ENCODE data around the gene KCNIP4. TPM values are rescaled to one million over a fixed set of nuclear protein-coding genes. Genes with fewer than 3 reads are reported as not detected.

Gene KCNIP4
- polyA plus RNA-seq, 4 donors = 1.3 to 3.7 TPM; not detected in 2

DNA sequence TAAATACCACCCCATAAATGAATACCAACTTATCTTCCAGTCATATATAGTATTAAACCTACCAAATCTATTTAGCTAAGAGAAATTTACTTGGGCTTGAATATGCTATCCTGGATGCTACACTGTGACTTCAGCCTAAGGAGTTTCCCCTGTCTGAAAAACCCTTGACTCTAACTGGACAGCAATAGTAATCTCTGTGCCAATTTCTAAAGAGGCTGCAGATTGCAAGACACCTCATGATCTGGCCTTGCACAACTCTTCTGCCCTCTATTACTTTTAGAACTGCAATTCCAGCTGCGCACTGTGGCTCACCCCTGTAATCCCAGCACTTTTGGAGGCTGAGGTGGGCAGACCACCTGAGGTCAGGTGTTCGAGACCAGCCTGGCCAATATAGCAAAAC lies 371.5 kb downstream of the KCNIP4 start:
- Histone ChIP-seq H3K27ac (ENCODE audit: low read depth in 1 of 3, low read length in 2 of 3) (no peak overlapping the region), H3K36me3 (ENCODE audit: control insufficient read depth in 3 of 3, insufficient read depth in 2 of 3, low read depth in 1 of 3, low read length in 3 of 3) (no peaks in the 10 kb centered on the region), H3K9me3 (ENCODE audit: control insufficient read depth in 2 of 2, insufficient read depth in 1 of 2, low read depth in 1 of 2, low read length in 1 of 2) (no peaks in the 10 kb centered on the region), H3K4me1 (ENCODE audit: control insufficient read depth in 3 of 3, insufficient read depth in 2 of 3, low read depth in 1 of 3, low read length in 2 of 3) (no peaks in the 10 kb centered on the region), H3K4me3 (ENCODE audit: low read depth in 1 of 3, low read length in 3 of 3) (no peak overlapping the region), H3K27me3 (ENCODE audit: control insufficient read depth in 3 of 3, insufficient read depth in 3 of 3, low read length in 3 of 3) (no peaks in the 10 kb centered on the region)
- 81 to 95% (median 90%) methylated on average over 2 of the region's 2 CpGs for WGBS, 3 donors
- no peak for FAIRE-seq
- no peak for DNase-seq

DNA sequence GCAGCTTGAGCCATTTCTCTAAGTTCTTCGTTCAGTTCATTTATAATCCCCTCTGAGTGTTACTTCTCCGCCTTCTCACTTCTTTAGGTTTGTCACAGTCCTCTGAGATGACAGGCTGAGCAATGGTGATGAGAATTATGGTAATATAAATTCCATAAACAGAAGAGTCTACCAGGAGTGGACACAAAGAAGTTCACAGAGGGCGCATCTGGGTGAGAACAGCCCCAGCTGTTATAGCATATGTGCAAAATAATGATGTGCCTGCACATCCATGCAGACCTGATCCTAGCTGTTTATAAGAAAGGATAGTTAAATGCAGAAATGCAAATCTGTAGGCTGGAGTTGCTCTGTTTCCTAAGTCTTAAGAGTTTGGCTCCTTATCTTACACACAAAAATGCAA lies 377.5 kb downstream of the KCNIP4 start:
- Histone ChIP-seq H3K36me3 (ENCODE audit: control insufficient read depth in 3 of 3, insufficient read depth in 2 of 3, low read depth in 1 of 3, low read length in 3 of 3) (no peaks in the 10 kb centered on the region), H3K27ac (ENCODE audit: low read depth in 1 of 3, low read length in 2 of 3) (no peak overlapping the region), H3K9me3 (ENCODE audit: control insufficient read depth in 2 of 2, insufficient read depth in 1 of 2, low read depth in 1 of 2, low read length in 1 of 2) (no peaks in the 10 kb centered on the region), H3K4me3 (ENCODE audit: low read depth in 1 of 3, low read length in 3 of 3) (no peak overlapping the region), H3K4me1 (ENCODE audit: control insufficient read depth in 3 of 3, insufficient read depth in 2 of 3, low read depth in 1 of 3, low read length in 2 of 3) (no peaks in the 10 kb centered on the region), H3K27me3 (ENCODE audit: control insufficient read depth in 3 of 3, insufficient read depth in 3 of 3, low read length in 3 of 3) (no peaks in the 10 kb centered on the region)
- DNase-seq = no peak
- no peak for FAIRE-seq
- WGBS, 3 donors = 65 to 77% (median 66%) methylated on average over 3 of the region's 3 CpGs

DNA sequence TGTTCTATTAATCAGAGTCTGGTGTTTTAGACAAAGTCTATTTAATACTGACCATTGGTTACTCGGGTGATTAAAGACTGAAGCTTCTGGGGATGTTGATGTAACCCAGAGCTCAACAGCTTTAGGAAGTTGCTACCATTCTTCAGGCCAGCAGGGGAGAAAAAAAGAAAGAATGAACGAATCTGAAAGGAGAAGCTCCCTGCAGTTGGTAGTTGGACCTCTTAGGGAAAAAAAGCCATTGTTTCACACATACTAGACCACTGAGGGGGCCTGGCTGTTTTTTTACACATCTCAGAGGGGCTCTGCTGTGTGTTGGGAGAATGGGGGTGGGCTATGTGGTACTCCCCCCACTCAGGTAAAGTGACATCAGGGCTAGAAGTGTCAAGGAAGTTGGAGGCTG lies 378.9 kb downstream of the KCNIP4 start:
- WGBS, 3 donors = 22 to 27% (median 23%) methylated on average over 2 of the region's 2 CpGs
- no peaks in the 10 kb centered on the region for H3K4me1 ChIP-seq (ENCODE audit: control insufficient read depth in 3 of 3, insufficient read depth in 2 of 3, low read depth in 1 of 3, low read length in 2 of 3)
- FAIRE-seq = no peak

DNA sequence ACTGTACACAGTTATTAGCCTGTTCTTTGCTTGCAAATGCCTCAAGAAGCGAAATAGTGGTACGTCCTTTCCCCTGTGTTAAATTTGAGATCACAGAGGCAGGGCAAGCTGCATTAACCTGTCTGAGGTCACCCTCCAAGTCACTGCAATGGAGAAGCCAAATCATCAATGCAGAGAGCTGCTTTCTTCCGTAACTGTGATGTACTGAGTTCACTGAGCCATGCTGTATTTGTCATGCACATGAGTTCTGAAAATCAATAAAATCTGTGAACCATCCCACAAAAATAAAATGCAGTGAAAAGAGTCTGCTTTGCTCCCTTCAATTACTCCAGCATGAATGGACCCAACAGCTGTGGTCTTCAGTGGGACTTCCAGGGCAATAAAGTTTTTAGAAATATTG lies 393.5 kb downstream of the KCNIP4 start:
- Histone ChIP-seq H3K36me3 (ENCODE audit: control insufficient read depth in 3 of 3, insufficient read depth in 2 of 3, low read depth in 1 of 3, low read length in 3 of 3) (no peaks in the 10 kb centered on the region), H3K27me3 (ENCODE audit: control insufficient read depth in 3 of 3, insufficient read depth in 3 of 3, low read length in 3 of 3) (no peaks in the 10 kb centered on the region), H3K27ac (ENCODE audit: low read depth in 1 of 3, low read length in 2 of 3) (no peak overlapping the region), H3K9me3 (ENCODE audit: control insufficient read depth in 2 of 2, insufficient read depth in 1 of 2, low read depth in 1 of 2, low read length in 1 of 2) (no peaks in the 10 kb centered on the region), H3K4me1 (ENCODE audit: control insufficient read depth in 3 of 3, insufficient read depth in 2 of 3, low read depth in 1 of 3, low read length in 2 of 3) (no peaks in the 10 kb centered on the region), H3K4me3 (ENCODE audit: low read depth in 1 of 3, low read length in 3 of 3) (no peak overlapping the region)
- FAIRE-seq = no peak
- 52 to 77% (median 77%) methylated on average over 3 of the region's 3 CpGs for WGBS, 3 donors
- DNase-seq = no peak

More for the DNA sequence above, 378.9 kb downstream of the KCNIP4 start:
- H3K36me3 ChIP-seq (ENCODE audit: control insufficient read depth in 3 of 3, insufficient read depth in 2 of 3, low read depth in 1 of 3, low read length in 3 of 3) = no peaks in the 10 kb centered on the region
- no peaks in the 10 kb centered on the region for H3K27me3 ChIP-seq (ENCODE audit: control insufficient read depth in 3 of 3, insufficient read depth in 3 of 3, low read length in 3 of 3)
- H3K9me3 ChIP-seq (ENCODE audit: control insufficient read depth in 2 of 2, insufficient read depth in 1 of 2, low read depth in 1 of 2, low read length in 1 of 2) = no peaks in the 10 kb centered on the region
- no peak for DNase-seq
- H3K27ac ChIP-seq (ENCODE audit: low read depth in 1 of 3, low read length in 2 of 3) = no peak overlapping the region
- H3K4me3 ChIP-seq (ENCODE audit: low read depth in 1 of 3, low read length in 3 of 3) = no peak overlapping the region

DNA sequence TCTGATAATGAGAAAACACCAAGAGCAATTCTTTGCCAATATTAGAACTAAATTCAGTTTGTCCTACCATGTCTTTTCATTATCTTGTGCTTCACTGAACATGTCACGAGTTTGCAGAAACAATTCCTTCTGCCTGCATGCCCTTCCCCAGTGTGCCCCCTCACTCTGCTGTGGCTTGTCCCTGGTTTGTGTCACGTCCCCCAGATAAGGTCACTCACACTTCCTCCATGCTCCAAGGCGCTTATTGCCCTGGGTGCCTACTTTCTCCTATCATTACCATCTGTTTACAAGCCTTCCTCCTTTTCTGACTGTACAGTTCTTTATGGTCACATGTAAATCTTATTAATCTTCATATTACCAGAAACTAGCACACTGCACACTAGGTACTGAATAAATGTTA lies 394.1 kb downstream of the KCNIP4 start:
- Histone ChIP-seq H3K27ac (ENCODE audit: low read depth in 1 of 3, low read length in 2 of 3) (no peak overlapping the region), H3K4me3 (ENCODE audit: low read depth in 1 of 3, low read length in 3 of 3) (no peak overlapping the region), H3K36me3 (ENCODE audit: control insufficient read depth in 3 of 3, insufficient read depth in 2 of 3, low read depth in 1 of 3, low read length in 3 of 3) (no peaks in the 10 kb centered on the region), H3K4me1 (ENCODE audit: control insufficient read depth in 3 of 3, insufficient read depth in 2 of 3, low read depth in 1 of 3, low read length in 2 of 3) (no peaks in the 10 kb centered on the region), H3K27me3 (ENCODE audit: control insufficient read depth in 3 of 3, insufficient read depth in 3 of 3, low read length in 3 of 3) (no peaks in the 10 kb centered on the region), H3K9me3 (ENCODE audit: control insufficient read depth in 2 of 2, insufficient read depth in 1 of 2, low read depth in 1 of 2, low read length in 1 of 2) (no peaks in the 10 kb centered on the region)
- 24 to 36% (median 25%) methylated on average over 3 of the region's 3 CpGs for WGBS, 3 donors
- FAIRE-seq (no peak), DNase-seq (no peak)

DNA sequence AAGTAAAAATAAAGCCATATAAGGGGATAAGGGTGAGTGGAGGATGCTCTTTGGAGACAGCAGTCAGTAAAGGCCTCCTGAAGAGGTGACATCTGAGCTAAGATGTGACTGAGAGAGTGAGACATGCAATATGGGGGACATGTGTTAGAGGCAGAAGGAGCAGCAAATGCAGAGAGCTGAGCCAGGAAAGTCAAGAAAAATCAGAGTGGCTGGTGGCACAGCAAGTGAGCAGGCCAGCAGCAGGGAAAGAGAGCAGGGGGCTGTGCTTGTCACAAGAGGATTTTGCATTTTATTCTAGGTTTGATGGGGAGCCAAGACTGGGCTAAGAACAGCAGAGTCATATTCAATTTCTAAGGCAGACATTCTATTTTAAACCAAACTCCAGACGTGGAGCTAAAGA lies 394.5 kb downstream of the KCNIP4 start:
- FAIRE-seq = no peak
- WGBS, 3 donors = 38 to 49% (median 41%) methylated on average over 1 of the region's 1 CpG
- Histone ChIP-seq H3K36me3 (ENCODE audit: control insufficient read depth in 3 of 3, insufficient read depth in 2 of 3, low read depth in 1 of 3, low read length in 3 of 3) (no peaks in the 10 kb centered on the region), H3K27ac (ENCODE audit: low read depth in 1 of 3, low read length in 2 of 3) (no peak overlapping the region), H3K9me3 (ENCODE audit: control insufficient read depth in 2 of 2, insufficient read depth in 1 of 2, low read depth in 1 of 2, low read length in 1 of 2) (no peaks in the 10 kb centered on the region), H3K4me1 (ENCODE audit: control insufficient read depth in 3 of 3, insufficient read depth in 2 of 3, low read depth in 1 of 3, low read length in 2 of 3) (no peaks in the 10 kb centered on the region), H3K4me3 (ENCODE audit: low read depth in 1 of 3, low read length in 3 of 3) (no peak overlapping the region), H3K27me3 (ENCODE audit: control insufficient read depth in 3 of 3, insufficient read depth in 3 of 3, low read length in 3 of 3) (no peaks in the 10 kb centered on the region)
- no peak for DNase-seq

DNA sequence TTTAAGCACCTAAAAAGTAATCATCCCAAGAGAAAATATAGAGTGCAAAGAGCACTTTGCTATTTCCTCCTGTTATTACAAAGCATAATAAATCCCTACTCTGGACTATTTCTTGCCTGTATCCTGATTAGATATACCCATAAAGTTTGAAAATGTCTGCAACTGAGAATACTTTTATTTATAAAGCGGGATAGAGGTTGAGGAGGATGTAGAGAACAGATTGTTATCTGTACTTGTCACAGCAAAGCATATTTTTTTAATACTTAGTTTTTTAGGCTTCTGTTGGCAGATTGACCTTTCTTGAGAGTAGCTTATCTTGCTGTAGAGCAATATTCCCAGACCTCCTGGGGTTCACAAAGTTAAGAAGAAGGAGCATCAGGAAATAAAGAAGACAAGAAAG lies 396.1 kb downstream of the KCNIP4 start:
- no peak overlapping the region for H3K27ac ChIP-seq (ENCODE audit: low read depth in 1 of 3, low read length in 2 of 3)
- DNase-seq = no peak
- 35 to 48% (median 42%) methylated on average over 1 of the region's 1 CpG for WGBS, 3 donors
- H3K36me3 ChIP-seq (ENCODE audit: control insufficient read depth in 3 of 3, insufficient read depth in 2 of 3, low read depth in 1 of 3, low read length in 3 of 3) = no peaks in the 10 kb centered on the region
- H3K4me3 ChIP-seq (ENCODE audit: low read depth in 1 of 3, low read length in 3 of 3) = no peak overlapping the region
- H3K4me1 ChIP-seq (ENCODE audit: control insufficient read depth in 3 of 3, insufficient read depth in 2 of 3, low read depth in 1 of 3, low read length in 2 of 3) = no peaks in the 10 kb centered on the region
- H3K9me3 ChIP-seq (ENCODE audit: control insufficient read depth in 2 of 2, insufficient read depth in 1 of 2, low read depth in 1 of 2, low read length in 1 of 2) = no peaks in the 10 kb centered on the region
- FAIRE-seq = no peak
- no peaks in the 10 kb centered on the region for H3K27me3 ChIP-seq (ENCODE audit: control insufficient read depth in 3 of 3, insufficient read depth in 3 of 3, low read length in 3 of 3)

DNA sequence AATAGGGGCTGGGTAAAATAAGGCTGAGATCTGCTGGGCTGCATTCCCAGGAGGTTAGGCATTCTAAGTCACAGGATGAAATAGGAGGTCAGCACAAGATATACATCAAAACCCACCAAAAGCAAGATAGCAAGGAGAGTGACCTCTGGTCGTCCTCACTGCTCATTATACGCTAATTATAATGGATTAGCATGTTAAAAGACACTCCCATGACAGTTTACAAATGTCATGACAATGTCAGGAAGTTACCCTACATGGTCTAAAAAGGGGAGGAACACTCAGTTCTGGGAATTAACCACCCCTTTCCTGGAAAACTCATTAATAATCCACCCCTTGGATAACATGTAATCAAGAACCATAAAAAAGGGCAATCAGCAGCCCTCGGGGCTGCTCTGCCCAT lies 403.6 kb downstream of the KCNIP4 start:
- WGBS, 3 donors = 55 to 58% (median 57%) methylated on average over 3 of the region's 3 CpGs
- Histone ChIP-seq H3K27ac (ENCODE audit: low read depth in 1 of 3, low read length in 2 of 3) (no peak overlapping the region), H3K36me3 (ENCODE audit: control insufficient read depth in 3 of 3, insufficient read depth in 2 of 3, low read depth in 1 of 3, low read length in 3 of 3) (no peaks in the 10 kb centered on the region), H3K9me3 (ENCODE audit: control insufficient read depth in 2 of 2, insufficient read depth in 1 of 2, low read depth in 1 of 2, low read length in 1 of 2) (peaks cover 0 to 2% of the 10 kb centered on the region in 2 donors), H3K27me3 (ENCODE audit: control insufficient read depth in 3 of 3, insufficient read depth in 3 of 3, low read length in 3 of 3) (no peaks in the 10 kb centered on the region), H3K4me1 (ENCODE audit: control insufficient read depth in 3 of 3, insufficient read depth in 2 of 3, low read depth in 1 of 3, low read length in 2 of 3) (no peaks in the 10 kb centered on the region), H3K4me3 (ENCODE audit: low read depth in 1 of 3, low read length in 3 of 3) (no peak overlapping the region)
- FAIRE-seq = no peak
- no peak for DNase-seq

DNA sequence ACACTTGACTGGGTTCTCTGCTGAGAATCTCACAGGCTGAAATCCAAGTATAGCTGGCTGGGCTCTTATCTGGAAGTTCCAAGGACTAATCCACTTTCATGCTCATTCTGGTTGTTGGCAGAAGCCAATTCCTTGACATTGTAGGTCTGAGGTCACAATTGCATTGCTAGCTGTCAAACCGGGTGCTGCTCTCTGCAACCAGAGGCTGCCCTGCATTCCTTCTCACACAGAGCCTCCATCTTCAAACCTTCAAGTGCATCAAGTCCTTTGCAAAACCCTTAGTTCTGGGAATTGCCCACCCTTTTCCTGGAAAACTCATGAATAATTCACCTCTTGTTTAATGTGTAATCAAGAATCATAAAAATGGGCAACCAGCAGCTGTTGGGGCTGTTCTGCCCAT lies 404.2 kb downstream of the KCNIP4 start:
- no peaks in the 10 kb centered on the region for H3K4me1 ChIP-seq (ENCODE audit: control insufficient read depth in 3 of 3, insufficient read depth in 2 of 3, low read depth in 1 of 3, low read length in 2 of 3)
- no peak overlapping the region for H3K4me3 ChIP-seq (ENCODE audit: low read depth in 1 of 3, low read length in 3 of 3)
- no peak for FAIRE-seq
- peaks cover 0 to 2% of the 10 kb centered on the region in 2 donors for H3K9me3 ChIP-seq (ENCODE audit: control insufficient read depth in 2 of 2, insufficient read depth in 1 of 2, low read depth in 1 of 2, low read length in 1 of 2)
- WGBS, 3 donors = 5 to 25% (median 14%) methylated on average over 1 of the region's 1 CpG
- no peak for DNase-seq
- no peaks in the 10 kb centered on the region for H3K27me3 ChIP-seq (ENCODE audit: control insufficient read depth in 3 of 3, insufficient read depth in 3 of 3, low read length in 3 of 3)
- no peaks in the 10 kb centered on the region for H3K36me3 ChIP-seq (ENCODE audit: control insufficient read depth in 3 of 3, insufficient read depth in 2 of 3, low read depth in 1 of 3, low read length in 3 of 3)
- H3K27ac ChIP-seq (ENCODE audit: low read depth in 1 of 3, low read length in 2 of 3) = no peak overlapping the region
